Activated gamma-delta T cell (primary cell): ENCODE data around the gene LNX2.

Source experiments
- DNase-seq: peaks from one replicate; lab custom pipeline; 2025; lab: John Stamatoyannopoulos, UW
- total RNA-seq, 2 donors: gene quantifications; one replicate each; lab custom pipeline; 2026; lab: John Stamatoyannopoulos, UW

LNX2 gene
- total RNA-seq = 27.5 to 32.0 reads per million in 2 donors

DNA sequence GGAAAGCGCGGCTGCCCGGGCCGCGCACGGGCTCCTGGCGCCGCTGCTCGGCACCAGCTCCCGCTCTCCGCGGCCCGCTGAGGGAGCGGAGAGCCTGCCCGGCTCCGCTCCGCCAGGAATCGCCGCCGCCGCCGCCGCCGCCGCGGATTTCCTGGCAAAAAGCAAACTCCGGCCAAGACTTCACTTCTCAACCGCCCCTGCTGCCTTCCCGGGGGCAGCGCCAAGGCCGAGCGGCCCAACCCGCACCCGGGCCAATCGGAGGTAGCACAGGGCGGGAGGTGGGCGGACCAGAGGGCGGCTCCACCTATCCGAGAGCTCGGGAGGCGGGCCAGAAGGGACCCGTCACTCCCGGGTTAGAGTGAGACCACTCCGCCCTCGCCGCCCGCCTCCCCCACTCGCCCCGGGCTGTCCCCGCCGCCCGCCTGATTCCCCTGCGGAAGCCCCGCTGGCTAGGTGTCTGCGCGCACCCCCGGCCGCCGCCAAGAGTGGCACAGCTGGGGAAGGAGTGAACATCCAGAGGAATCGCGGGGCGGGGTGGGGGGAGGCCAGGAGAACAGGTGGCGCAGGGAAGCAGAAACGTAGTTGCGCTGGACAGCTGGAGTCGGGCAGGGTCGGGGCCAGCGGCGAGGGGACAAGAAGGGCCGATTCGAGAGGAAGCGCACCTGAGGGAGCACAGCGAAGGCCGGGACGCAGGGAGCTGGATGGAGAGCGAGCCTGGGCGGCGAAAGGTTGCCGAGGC is at the start of gene LNX2:
LNX2 (minus strand) TSS at position 153 of the 739 bp plus-strand sequence. CDS start 38,826 bp downstream, outside the sequence.
- DNase-seq = peak; percentile 94

DNA sequence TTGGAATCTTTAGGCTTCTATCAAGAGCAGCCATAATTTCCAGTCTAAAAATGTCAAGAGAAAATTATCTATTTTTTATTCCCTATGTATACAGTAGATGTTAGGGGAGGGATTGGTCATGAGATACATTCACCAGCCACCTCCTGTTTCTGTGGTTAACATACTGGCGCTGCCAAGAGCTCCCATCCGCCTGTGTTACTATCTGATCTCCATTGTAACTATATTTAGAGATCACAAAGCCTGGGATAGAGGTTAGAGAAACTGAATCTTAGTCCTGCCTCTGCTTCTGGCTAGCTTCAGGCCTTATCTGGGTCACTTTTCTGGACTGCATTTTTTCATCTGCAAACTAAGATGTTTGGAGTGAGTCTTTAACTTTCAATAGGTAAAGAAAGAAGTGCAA is 47.6 kb upstream of the LNX2 start:
- DNase-seq = no peak

DNA sequence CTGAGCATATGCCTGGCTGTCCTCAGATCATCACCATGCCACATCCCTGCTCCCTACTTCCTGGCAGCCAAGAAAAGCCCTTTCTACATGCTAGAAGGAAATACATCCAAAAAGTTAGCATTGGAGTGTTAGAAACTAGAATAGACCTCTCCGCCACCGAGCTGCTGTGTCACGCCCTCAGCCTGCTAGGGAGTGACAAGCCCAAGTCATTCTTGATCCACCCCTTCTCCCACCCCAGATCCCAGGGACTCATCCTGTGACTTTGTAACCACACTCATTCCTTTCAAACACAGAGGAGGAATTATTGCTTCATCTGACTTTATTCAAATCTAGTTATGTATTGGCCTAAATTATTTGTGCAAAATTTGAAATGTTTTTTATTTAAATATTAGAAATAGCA is 46.6 kb upstream of the LNX2 start:
- DNase-seq = no peak

DNA sequence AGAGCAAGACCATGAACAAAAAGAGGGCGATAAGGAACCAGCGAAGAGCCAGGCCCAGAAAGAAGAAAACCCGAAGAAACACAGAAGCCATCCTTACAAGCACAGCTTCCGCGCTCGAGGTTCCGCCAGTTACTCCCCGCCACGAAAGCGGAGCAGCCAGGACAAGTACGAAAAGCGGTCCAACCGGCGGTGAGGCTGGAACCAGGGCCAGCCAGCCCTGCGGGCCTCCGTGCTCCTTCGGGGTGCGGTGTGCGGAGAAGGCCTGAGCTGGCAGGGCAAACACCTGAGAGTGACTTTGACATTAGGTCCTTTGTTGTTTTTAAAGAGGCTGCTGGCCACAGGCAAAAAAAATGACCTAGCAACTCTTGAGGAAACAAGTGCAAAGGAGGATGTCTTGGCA is 45.4 kb upstream of the LNX2 start:
- DNase-seq = no peak

DNA sequence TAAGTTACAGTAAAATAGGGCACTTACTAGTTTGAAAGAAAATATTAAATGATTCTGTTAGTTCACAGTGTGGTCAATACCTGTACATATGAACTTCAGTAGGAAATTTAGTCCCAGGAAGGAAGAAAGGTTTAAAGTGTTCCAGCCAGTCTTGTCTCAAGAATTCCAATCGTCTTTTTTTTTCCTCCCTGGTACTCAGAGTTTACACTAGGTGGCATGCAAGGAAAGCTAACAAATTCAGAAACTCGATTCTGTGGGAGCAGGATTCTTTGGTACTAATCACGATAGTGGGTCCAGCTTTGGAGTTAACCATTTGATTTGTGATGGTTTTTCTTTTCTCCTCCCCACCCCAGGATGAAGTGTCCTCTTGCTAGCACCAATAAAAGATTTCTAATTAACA is 45.0 kb upstream of the LNX2 start:
- no peak for DNase-seq

DNA sequence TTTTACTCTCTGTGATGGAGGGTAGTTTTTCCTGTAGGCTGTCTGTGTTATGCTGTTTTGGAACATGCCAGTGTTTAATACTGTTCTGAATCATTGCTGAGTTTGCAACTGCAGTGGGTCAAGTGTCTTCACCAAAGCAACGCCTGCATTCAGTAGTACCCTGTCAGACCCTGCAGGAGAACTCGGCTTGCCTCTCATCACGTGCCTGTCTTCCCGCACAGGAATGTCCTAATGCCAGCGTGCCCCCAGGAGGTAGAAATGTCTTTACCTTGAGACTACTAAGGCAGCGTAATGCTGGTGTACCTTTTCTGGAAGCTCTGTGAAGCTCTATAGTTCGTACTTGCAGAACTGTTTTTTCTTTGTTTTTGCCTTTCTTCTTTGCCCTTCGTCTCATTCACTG is 43.6 kb upstream of the LNX2 start:
- DNase-seq = no peak

DNA sequence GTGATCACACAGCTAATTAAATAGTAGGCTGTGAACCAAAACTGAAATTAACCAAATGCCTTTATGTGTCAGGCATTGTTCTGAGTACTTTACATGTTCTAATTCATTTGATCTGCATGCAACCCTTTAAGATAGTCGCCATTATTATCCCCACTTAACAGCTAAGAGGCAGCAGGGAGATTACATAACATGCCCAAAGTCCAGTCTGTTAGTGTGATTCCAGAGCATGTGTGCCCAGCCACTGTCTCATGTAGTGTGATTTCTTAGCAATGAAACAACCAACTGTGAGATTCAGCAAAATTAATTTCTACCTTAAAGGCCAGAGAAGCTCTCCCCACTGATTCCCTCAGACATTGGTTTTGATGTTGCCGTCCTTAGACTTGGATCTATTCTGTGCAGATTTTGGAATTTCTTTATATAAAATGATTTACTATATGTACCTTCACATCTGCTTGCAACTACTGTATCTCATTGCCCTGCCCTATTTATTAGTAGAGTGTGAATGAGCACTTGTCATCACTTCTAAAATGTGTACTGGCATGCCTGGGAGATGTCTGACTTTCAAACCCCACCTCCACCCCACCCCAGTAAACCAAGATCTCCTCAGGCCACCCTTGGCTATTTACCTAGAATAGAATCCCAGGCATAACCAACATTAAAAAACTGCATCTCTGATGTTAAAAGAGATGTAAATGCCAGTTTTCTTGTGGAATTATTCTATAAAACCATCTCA is 42.6 kb upstream of the LNX2 start:
- no peak for DNase-seq

DNA sequence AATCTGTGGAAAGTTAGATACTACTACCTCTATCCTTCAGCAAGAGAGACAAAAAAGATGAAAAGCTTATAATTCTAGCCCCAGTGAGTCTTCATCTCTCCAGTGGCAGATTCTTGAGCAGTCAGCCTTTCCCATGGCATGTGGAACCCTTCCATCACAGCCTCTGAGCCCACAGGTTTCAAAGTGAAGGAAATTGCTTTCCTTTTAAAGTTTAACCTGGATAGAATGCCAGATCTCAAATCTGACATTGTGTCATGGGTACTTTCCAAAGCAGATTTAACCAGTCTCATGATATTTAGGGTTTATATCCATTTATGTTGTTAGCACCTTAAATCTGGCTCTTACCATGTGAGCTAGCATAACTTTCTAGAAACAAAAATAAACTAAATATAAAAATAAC is 40.7 kb upstream of the LNX2 start:
- no peak for DNase-seq

DNA sequence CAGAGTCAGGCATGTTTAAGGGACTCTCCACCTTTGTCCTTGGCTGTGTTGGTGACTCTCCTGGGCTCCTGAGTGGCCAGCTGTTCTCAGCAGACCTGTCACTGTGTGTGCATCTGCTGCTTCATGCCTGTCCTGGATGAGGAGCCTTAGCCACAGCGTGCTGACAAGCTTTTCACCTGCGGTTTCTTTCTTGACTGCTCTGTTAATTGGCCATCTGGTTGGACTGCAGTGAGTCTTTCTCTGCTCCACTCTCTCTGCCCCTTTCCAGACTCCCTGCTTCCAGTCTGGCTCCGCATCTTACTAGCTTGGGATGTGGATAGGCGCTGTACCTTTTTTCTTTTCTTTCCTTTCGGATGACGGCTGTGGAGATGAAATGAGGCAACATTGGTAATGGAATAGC is 40.2 kb upstream of the LNX2 start:
- DNase-seq = no peak

DNA sequence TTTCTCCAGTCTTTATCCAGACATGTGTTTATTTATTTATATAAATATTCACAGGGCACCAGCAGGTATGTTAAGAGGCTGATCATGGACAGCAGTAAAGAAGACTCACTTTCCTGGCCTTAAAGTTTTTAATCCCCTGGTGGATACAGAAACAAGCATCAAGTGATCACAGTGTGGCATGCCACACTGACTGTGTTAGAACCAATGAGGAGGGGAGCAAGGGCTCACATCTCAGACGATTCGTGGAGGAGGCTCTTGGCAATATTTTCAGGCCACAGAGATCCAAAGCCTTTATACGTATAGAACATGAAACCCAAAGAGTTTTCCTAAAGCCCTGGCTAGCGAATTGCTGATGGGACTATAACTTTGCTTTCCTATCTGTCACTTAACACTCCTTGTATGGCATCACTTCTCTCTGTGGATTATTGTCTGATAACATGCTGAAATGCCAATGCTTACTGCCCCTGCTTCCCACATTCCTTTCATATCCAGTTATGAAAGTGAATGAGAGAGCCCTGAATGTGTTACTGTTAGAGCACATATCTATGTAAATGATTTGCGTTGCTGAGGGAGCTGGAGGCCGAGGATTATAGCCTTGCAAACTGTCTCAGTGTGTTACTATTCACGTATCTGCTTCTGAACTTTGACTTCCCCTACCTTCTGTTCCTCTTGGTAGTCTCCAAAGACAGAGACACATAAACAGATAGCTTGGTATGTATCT is 39.0 kb upstream of the LNX2 start:
- DNase-seq = no peak

DNA sequence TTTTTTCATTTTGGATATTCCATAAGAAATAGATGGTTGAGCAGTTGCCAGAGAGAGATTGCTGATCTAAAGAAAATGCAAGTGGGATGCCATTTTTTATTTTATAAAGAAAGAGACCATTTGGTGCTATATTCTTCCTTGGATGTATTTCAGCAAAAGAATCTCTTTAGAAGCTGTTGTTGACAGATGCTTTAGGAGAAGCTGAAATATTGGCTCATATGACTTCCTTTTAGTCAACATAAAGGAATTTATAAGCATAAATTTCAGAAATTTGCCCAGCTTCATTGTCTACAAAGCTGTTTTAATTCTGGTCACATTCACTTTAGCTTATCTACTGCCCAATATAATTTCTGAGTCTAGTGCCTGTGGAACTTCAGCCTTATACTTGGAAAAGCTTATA is 38.2 kb upstream of the LNX2 start:
- DNase-seq = no peak

DNA sequence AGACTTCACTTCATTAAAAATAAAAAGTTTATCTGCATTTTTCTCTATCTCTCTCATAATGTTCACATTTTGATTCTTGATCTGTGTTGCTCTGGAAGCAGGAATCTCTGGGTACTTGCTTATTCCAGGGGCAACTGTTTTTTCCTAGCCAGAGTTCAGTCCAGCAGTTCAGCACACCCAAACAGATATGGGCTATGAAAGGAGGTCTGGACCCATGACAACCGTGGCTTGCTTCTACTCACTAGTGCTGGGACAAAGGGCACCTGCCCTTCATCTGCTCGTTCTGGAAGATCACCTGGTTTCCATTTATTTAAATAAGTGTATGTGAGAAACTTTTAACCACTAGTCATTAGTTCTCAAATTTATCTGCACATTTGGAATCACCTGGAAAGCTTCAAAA is 37.4 kb upstream of the LNX2 start:
- DNase-seq = no peak

DNA sequence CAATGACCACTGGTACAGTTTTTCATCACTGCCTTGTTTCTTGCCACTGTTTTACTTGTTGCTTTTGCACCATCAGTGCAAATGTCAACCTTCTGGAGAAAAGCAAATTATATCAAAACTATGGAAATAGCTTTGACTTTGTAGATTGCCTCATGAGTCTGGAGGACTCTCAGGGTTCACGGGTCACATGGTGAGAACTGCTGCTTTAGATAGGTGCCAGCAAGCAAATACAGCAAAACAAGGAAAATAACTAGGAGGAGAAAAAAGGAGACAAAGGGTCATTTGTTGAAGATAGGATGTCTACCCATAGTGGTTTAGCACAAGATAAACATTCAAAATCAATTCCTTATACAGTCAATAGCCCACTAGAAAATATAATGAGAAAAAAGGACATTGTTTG is 34.5 kb upstream of the LNX2 start:
- DNase-seq = no peak

DNA sequence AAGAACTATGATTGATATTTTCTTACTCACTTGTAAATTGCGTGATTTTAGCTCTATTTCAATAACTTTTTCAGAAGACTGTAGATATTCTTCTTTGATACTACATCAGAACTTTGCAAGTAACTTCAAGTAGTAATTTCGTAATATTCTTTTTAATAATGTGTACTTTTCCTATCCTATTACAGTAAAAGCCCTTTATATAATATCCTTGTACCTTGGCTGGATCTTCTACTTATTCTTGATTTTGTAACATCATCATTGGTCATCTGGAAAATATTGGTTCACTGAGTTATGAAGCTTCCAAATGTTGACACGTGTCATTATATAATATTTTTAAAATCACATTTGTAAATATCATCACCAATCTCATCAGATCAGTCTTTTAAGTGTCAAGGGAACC is 33.7 kb upstream of the LNX2 start:
- DNase-seq = no peak

DNA sequence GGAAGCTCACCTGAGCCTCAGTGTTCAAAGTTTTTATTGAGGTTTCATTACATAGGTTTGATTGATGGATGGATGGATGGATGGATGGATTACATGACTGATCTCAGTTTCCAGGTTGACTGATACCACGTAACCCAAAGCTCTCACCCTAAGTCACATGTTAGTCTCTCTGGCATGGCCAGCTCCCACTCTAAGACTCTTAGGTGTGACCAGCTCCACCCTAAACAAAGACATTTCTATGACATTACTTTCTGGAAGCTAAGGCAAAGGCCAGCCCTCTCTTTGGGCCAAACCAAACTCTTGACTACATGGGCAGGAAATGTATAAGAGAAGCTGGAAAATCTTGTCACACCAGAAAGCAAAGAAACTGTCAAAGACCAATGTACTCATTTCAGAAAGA is 30.0 kb upstream of the LNX2 start:
- DNase-seq = no peak

DNA sequence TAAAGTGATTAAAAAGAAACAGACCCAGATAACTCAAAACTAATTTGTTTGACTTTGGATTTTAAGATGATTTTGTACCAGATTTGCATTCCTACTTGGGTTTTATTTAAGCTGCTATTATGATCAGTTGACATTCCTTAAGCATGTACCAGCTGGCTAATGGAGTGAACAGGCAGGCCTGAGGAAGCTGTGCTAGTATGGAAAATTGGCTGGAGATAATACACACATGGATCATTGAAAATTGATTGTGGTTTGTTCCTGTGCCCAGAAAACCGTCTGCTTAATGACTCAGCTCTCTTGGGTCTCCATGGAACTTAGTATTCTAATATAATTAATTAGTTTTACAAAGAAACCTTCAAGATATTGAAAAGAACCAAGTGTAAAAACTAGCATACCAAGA is 24.0 kb upstream of the LNX2 start:
- DNase-seq = no peak

DNA sequence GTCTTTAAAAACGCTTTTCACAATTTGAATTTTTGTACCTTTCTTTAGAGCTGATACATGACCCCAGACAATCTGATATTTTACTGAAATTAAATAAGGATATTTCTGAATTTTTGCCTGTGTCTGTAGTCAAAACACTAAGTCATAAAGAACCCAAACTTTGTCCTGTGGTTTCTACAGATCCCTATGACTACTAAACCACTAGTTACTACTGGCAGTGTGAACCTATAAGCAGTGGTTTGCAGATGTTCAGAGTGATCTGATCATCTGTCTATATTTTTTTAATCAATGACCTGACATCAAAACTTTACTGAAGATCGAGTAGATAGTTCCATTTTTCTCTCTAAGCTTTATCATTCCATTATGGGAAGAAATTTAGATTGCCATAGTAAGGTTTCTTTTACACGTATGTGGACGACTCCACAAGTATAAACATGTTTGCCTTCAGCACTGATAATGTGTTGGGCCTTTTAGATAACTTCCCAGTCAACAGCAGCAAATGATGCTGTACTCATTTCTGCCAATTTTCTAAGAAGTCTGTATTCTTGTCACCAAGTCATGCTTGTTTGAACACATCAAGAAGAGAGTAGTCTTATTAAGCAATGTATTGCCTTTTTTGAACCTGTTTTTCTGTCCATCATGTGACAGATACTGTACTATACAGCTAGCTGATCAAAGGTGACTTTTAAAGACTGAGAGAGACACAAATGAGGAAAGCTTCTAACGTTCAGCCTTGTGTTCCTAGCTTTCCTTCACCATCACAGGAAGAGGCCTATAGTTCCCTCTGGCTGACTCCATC is 23.2 kb upstream of the LNX2 start:
- no peak for DNase-seq

DNA sequence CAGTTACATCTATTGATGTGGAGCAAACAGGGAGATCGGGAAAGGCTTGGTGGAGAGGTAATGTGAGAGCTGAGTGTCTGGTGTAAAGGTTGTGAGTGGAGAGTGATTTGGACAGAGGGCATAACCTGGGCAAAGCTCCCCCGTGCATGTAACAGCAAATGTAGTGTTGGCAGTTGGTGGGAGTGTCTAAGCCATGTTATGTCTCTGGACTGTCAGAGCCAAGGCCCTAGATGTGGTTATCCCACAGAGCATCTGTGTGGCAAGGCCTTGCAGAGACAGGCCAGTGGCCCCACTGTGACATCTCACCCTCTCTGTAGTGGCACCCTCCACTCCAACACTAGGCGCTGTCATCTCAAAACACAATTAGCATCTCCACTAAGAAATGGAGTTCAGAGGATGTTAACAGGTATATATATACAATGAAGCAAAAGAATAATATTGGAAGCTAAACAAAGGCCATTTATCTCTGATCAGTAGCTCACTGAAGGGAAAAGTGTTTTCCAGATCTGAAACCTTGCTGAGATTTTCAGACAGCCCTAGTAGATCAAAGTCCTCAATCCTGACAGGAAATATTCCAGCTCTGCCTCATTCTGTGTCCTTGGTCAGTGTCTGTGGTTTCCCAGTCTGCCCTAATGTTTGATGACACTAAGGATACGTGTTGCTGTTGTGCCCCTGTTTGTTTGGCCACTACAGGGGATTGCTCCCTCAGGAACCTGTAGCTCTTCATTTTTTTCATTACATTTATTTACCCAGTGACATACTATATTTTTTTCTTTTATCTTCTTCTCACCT is 21.6 kb upstream of the LNX2 start:
- DNase-seq = no peak

DNA sequence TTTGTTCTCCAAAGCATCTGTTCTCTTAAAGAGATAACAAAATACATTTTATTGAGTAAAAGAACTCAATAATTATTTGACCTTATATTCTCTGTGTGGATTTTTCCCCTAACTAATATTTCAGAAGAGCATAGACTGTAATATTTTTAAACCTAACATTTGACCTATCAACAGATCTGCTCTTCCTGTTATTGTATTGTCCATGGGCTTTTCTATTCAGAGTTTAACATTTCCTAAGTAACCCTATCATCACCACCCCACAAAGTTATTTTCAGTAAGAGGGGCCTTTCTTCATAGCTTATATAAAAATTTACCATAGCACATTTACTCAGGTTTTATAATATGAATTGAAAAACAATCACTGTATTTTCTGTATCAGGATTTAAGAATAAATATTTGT is 18.9 kb upstream of the LNX2 start:
- DNase-seq = no peak

DNA sequence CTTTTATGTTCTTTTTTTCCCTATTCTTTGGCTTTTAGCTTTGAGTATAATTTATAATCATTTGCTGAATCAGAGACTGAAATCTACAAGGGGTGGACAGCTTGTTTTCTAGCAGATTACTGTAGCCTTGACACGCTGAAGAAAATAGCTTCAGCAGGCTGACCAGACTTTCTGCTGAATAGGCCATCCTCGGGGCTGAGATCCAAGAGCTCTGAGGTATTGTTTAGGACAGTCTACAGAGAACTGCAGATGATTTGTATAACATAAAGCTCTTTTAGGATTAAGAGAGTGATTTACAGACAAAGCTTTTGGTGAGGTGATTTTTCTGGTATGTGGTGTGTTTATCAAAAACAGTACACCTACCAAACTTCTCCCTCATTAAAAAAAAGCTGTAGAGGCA is 18.2 kb upstream of the LNX2 start:
- DNase-seq = no peak

DNA sequence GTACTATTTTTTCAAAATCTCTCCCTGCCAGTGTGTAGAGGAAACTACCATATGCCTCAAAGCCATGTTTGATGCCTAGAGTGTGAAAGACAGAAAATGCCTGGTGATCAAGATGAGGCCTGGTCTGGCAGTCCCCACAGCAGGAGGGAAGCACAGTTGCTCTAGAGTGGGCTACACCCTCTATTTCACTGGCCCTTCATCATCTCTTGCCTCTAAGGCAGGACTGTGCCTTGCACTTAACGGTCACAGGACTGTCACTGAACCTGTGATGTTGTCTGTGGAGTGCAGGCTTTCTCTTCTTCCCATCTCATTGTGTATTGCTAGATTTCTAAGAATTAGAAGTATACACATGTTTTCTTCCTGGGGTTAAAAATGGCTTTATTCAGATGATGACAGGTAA is 17.7 kb upstream of the LNX2 start:
- DNase-seq = no peak
